HepG2 (cell line): ENCODE results near the gene SLC38A1. TPM values are rescaled to one million over a fixed set of nuclear protein-coding genes. Genes with fewer than 3 reads are reported as not detected.

Experiments used
- ATAC-seq: fragments of 200-7000 bp; cut with Tn5 transposase; 3 replicates; pipeline ENCODE4 v1.9.1; 2020; ENCODE audit warnings: mild to moderate bottlenecking, moderate library complexity
- BruUV-seq: library from RNA; stranded (reverse); fragments of 400-500 nt; replicated peaks from 2 replicates; lab custom pipeline; 2021; lab: Mats Ljungman, UMichigan
- CTCF ChIA-PET: fragments of 300-600 bp; formaldehyde crosslinking; extraction: SDS; loops from one replicate; lab custom pipeline; 2021; ENCODE audit warnings: low total read pairs, inconsistent platforms, low intra/inter-chr PET ratio; lab: Yijun Ruan, JAX
- POLR2A ChIA-PET: fragments of 350-600 bp; sonication (Branson Sonifier 250); formaldehyde crosslinking; loops from one replicate; lab custom pipeline; 2020; ENCODE audit warnings: antibody characterized with exemption, inconsistent platforms; lab: Yijun Ruan, JAX
- DNase-seq: peaks from one replicate; pipeline ENCODE4 v3.0.0-alpha.2; 2015; ENCODE audit warnings: low spot score
- FAIRE-seq: peaks from 3 replicates; lab custom pipeline; 2011; peaks lifted over from hg19 to GRCh38; lab: Jason Lieb, UNC
- H2AFZ ChIP-seq: one replicate; pipeline ENCODE4 v1.6.1; 2011; ENCODE audit warnings: low read length, inconsistent platforms
- H3K27ac ChIP-seq: fragments of 300-600 bp; 3 replicates; pipeline ENCODE4 v1.8.0; 2011; ENCODE audit warnings: mixed run types, mild to moderate bottlenecking, mixed read lengths, low read length, inconsistent platforms; ENCODE audit not compliant: insufficient read depth; ENCODE audit errors: extremely low read length
- H3K27me3 ChIP-seq, 2 experiments: fragments of 200-600 bp in 1 of 2; 2 replicates in 1 of 2; 3 replicates in 1 of 2; pipeline versions ENCODE4 v1.6.0 to v1.8.0; 2011; ENCODE audit warnings: low read length in 2 of 2, mild to moderate bottlenecking in 2 of 2, moderate library complexity in 2 of 2, inconsistent platforms in 1 of 2; ENCODE audit not compliant: insufficient read depth in 2 of 2, control insufficient read depth in 1 of 2
- H3K36me3 ChIP-seq, 2 experiments: fragments of 200-600 bp in 1 of 2; replicated peaks in 1 of 2; 2 replicates in 1 of 2; 3 replicates in 1 of 2; pipeline versions ENCODE4 v1.5.1 to v1.8.0; 2011; ENCODE audit warnings: low read length in 2 of 2, inconsistent platforms in 1 of 2; ENCODE audit not compliant: insufficient read depth in 2 of 2, control insufficient read depth in 1 of 2
- H3K4me1 ChIP-seq: 2 replicates; pipeline ENCODE4 v1.5.1; 2012; ENCODE audit warnings: low read length, inconsistent platforms; ENCODE audit not compliant: insufficient read depth
- H3K4me2 ChIP-seq: 2 replicates; pipeline ENCODE4 v1.6.0; 2011; ENCODE audit warnings: low read depth, low read length, inconsistent platforms
- H3K4me3 ChIP-seq, 3 experiments: fragments of 200-600 bp in 1 of 3; sonication (generic), shearing (Covaris generic) in 1 of 3; replicated peaks in 1 of 3; 2 replicates each; pipeline ENCODE4 v1.5.1; 2011 to 2016; ENCODE audit warnings: low read length in 3 of 3, inconsistent platforms in 2 of 3, low read depth in 2 of 3, mild to moderate bottlenecking in 2 of 3, control low read depth in 1 of 3, mixed read lengths in 1 of 3; ENCODE audit not compliant: insufficient read depth in 1 of 3
- H3K79me2 ChIP-seq: one replicate; pipeline ENCODE4 v1.6.1; 2011; ENCODE audit warnings: low read length, inconsistent platforms; ENCODE audit not compliant: insufficient read depth
- H3K9ac ChIP-seq: 2 replicates; pipeline ENCODE4 v1.6.0; 2011; ENCODE audit warnings: mild to moderate bottlenecking, low read depth, low read length, inconsistent platforms; ENCODE audit not compliant: insufficient read depth
- H3K9me3 ChIP-seq: 2 replicates; pipeline ENCODE4 v1.5.1; 2012; ENCODE audit warnings: mild to moderate bottlenecking, low read length
- H4K20me1 ChIP-seq: 2 replicates; pipeline ENCODE4 v1.6.0; 2011; ENCODE audit warnings: inconsistent platforms, mild to moderate bottlenecking, low read length, moderate library complexity; ENCODE audit not compliant: insufficient read depth
- ETV6 ChIP-seq: sonication (generic); formaldehyde crosslinking; conservative IDR thresholded peaks from 2 replicates; pipeline ENCODE4 v1.4.0; 2020; ENCODE audit warnings: missing genetic modification reagents
- FOSL2 ChIP-seq: sonication (generic); formaldehyde crosslinking; IDR thresholded peaks from 2 replicates; pipeline ENCODE4 v1.4.0; 2020; ENCODE audit warnings: missing genetic modification reagents
- NFYB ChIP-seq: sonication (generic); formaldehyde crosslinking; IDR thresholded peaks from 2 replicates; pipeline ENCODE4 v1.4.0; 2020; ENCODE audit warnings: missing genetic modification reagents
- ZNF274 ChIP-seq: sonication (generic); formaldehyde crosslinking; IDR thresholded peaks from 2 replicates; pipeline ENCODE4 v1.5.1; 2020; ENCODE audit warnings: mild to moderate bottlenecking, missing genetic modification reagents
- WGBS: methylation state at CpG from one replicate; pipeline ENCODE4 v1.1.6; 2017; ENCODE audit warnings: low lambda C conversion rate; 5-methylcytosine and 5-hydroxymethylcytosine counted together
- in situ Hi-C: cut with HindIII; loops from 2 replicates; pipeline ENCODE4 v1.10.0; 2017; ENCODE audit warnings: low pct_unique_long_range_greater_than_20kb; ENCODE audit not compliant: extremely low pct_ligation_motif_present
- intact Hi-C: fragments of 100-400 bp; cut with micrococcal nuclease; formaldehyde crosslinking; loops from one replicate; pipeline ENCODE4 v1.10.0; 2022; ENCODE audit not compliant: unreplicated experiment
- polyA plus RNA-seq, 8 experiments: library from polyadenylated mRNA; depleted of rRNA in 3 of 8; stranded (reverse) in 7 of 8; unstranded in 1 of 8; fragments of >200 nt; fragmentation: Illumina TruSeq in 4 of 8; extraction: Trizol in 4 of 8; gene quantifications; 2 replicates each; pipeline versions ENCODE4 v1.2.1 to v1.2.3, GENCODE V29; 2011 to 2016; ENCODE audit warnings: low read depth in 4 of 8, missing spikeins in 1 of 8, mixed read lengths in 1 of 8; ENCODE audit not compliant: insufficient read depth in 1 of 8
- total RNA-seq, 5 experiments: library from RNA; depleted of rRNA; stranded (reverse); fragments of >200 nt; fragmentation: Illumina TruSeq; extraction: Trizol; gene quantifications; 2 replicates each; pipeline ENCODE4 v1.2.3, GENCODE V29; 2016; ENCODE audit warnings: low read depth in 1 of 5
- TF ChIP-seq, protein P1 (sequence below): IDR thresholded peaks from 2 replicates; pipeline ENCODE4 v1.6.1; 2016
- TF ChIP-seq, protein P2 (sequence below): sonication (generic); formaldehyde crosslinking; IDR thresholded peaks from 2 replicates; pipeline ENCODE4 v1.9.0; 2022; ENCODE audit warnings: missing genetic modification reagents, mild to moderate bottlenecking, borderline replicate concordance

The SLC38A1 gene
- total and polyA plus RNA-seq, 2 of the 13 experiments (the other 11 are each of a cell fraction or from before 2014, with no cell fraction given): 47.0 to 50.6 TPM

DNA sequence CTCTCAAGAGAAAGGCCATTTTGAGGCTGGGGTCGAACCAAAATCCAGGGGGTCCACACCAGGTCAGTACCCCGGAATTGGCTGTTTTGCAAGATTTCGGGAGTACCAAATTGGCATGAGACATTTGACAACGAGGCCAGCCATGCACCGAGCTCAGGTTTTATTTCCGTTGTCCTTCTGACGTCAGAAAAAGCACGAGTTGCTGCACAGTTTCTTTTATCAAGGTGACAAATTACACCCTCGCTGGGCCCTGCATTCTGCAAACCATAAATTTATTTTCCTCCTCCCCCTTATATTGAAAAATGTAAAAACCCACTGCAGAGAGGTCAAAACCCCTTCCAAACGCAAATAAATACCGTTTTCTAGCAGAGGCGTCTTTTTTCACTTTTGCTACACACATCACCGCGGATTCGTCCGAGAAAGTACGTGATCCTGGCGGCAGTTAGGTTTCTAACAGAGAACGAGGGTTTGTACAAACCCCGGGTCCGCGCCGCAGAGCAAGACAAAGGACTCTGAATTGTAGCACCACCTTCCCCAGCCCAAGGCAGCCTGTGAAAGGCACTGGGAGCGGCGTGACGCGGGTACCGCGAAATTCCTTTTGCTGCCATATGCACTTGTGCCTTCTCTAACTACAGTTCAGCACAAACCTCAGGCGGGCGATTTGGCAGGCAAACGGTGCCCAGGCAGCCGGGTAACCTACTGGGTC lies 1.8 kb downstream of the SLC38A1 start (continued):
- 0 out of 2 replicates have a peak, but pooled peaks have one; percentile 18 for TF ChIP-seq ZNF274 (CRISPR knock-in tag)
- TF ChIP-seq, all 625 proteins: peak for 47

GRCh38 chr12:46266382-46266791 lies 2.5 kb downstream of the SLC38A1 start:
- TF ChIP-seq, protein P1, sequence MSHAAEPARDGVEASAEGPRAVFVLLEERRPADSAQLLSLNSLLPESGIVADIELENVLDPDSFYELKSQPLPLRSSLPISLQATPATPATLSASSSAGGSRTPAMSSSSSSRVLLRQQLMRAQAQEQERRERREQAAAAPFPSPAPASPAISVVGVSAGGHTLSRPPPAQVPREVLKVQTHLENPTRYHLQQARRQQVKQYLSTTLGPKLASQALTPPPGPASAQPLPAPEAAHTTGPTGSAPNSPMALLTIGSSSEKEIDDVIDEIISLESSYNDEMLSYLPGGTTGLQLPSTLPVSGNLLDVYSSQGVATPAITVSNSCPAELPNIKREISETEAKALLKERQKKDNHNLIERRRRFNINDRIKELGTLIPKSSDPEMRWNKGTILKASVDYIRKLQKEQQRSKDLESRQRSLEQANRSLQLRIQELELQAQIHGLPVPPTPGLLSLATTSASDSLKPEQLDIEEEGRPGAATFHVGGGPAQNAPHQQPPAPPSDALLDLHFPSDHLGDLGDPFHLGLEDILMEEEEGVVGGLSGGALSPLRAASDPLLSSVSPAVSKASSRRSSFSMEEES (CRISPR knock-in tag): peak; percentile 9; the same call in 1 of the 2 replicates
- TF ChIP-seq ETV6 (CRISPR knock-in tag): no peak
- TF ChIP-seq NFYB (CRISPR knock-in tag): no peak
- TF ChIP-seq, protein P2, sequence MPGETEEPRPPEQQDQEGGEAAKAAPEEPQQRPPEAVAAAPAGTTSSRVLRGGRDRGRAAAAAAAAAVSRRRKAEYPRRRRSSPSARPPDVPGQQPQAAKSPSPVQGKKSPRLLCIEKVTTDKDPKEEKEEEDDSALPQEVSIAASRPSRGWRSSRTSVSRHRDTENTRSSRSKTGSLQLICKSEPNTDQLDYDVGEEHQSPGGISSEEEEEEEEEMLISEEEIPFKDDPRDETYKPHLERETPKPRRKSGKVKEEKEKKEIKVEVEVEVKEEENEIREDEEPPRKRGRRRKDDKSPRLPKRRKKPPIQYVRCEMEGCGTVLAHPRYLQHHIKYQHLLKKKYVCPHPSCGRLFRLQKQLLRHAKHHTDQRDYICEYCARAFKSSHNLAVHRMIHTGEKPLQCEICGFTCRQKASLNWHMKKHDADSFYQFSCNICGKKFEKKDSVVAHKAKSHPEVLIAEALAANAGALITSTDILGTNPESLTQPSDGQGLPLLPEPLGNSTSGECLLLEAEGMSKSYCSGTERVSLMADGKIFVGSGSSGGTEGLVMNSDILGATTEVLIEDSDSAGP: no peak
- peak; percentile 58 for TF ChIP-seq FOSL2 (CRISPR knock-in tag)
- TF ChIP-seq, all 625 proteins: peak for 2
- ATAC-seq (no peak), DNase-seq (no peak), FAIRE-seq (no peak)
- no peaks in the 10 kb centered on the region for H3K9me3 ChIP-seq
- peak overlapping the region; percentile 85 for H3K9ac ChIP-seq
- no peak overlapping the region for H2AFZ ChIP-seq
- POLR2A ChIA-PET: interaction anchor here (0.7 kb wide), 1 partner anchor 86 kb away, joined by 3 read pairs; no protein-coding TSS in a partner anchor
- intact Hi-C loops: loop anchor here (10.0 kb wide), 1 partner anchor 272 kb away; the partner anchor contains the start of gene SCAF11
- WGBS: 49% methylated on average over 7 of the region's 7 CpGs
- H3K4me2 ChIP-seq: peak overlapping the region; percentile 94
- peaks cover 40% of the 10 kb centered on the region for H4K20me1 ChIP-seq
- H3K36me3 ChIP-seq: no peaks in the 10 kb centered on the region
- H3K79me2 ChIP-seq: peaks cover 73% of the 10 kb centered on the region
- CTCF ChIA-PET: no interaction called here
- peak overlapping the region; percentile 85 to 91 (median 90) for H3K4me3 ChIP-seq
- BruUV-seq: no TSS peak
- H3K27me3 ChIP-seq: no peaks in the 10 kb centered on the region; a peak in 1 of 5 replicates
- H3K4me1 ChIP-seq: peaks cover 77% of the 10 kb centered on the region
- no peak overlapping the region for H3K27ac ChIP-seq
- in situ Hi-C loops: no loop called here
